GM12878 (cell line): ENCODE data around the gene PASK. TPM values are rescaled to one million over a fixed set of nuclear protein-coding genes. Genes with fewer than 3 reads are reported as not detected.

Source experiments
- ATAC-seq: fragments of 200-7000 bp; cut with Tn5 transposase; 3 replicates; pipeline ENCODE4 v1.9.1; 2020; ENCODE audit warnings: mild to moderate bottlenecking, moderate library complexity
- BruUV-seq: library from RNA; stranded (reverse); fragments of 400-500 nt; replicated peaks from 2 replicates; lab custom pipeline; 2021; lab: Mats Ljungman, UMichigan
- CTCF ChIA-PET: fragments of 300-600 bp; sonication (Branson Sonifier 250); formaldehyde crosslinking; extraction: SDS; loops from one replicate; lab custom pipeline; 2021; ENCODE audit warnings: inconsistent platforms; lab: Yijun Ruan, JAX
- POLR2A ChIA-PET: fragments of 350-600 bp; formaldehyde crosslinking; extraction: SDS; loops from one replicate; lab custom pipeline; 2021; ENCODE audit warnings: inconsistent platforms; lab: Charles Lee
- RAD21 ChIA-PET: fragments of 300-600 bp; sonication (Branson Sonifier 250); formaldehyde crosslinking; loops from one replicate; lab custom pipeline; 2023; ENCODE audit warnings: antibody characterized with exemption; ENCODE audit not compliant: unreplicated experiment; lab: Charles Lee
- SMC1A ChIA-PET: fragments of 300-600 bp; sonication (Branson Sonifier 250); formaldehyde crosslinking; loops from one replicate; lab custom pipeline; 2023; ENCODE audit not compliant: unreplicated experiment, uncharacterized antibody; lab: Charles Lee
- DNase-seq: peaks from one replicate; pipeline ENCODE4 v3.0.0-alpha.2; 2011; ENCODE audit warnings: low read depth, low spot score
- FAIRE-seq: peaks from 3 replicates; lab custom pipeline; 2011; peaks lifted over from hg19 to GRCh38; lab: Jason Lieb, UNC
- H2AFZ ChIP-seq: 2 replicates; pipeline ENCODE4 v1.6.0; 2011; ENCODE audit warnings: low read depth, low read length, control low read depth; ENCODE audit not compliant: control insufficient read depth
- H3K27ac ChIP-seq: 2 replicates; pipeline ENCODE4 v1.5.1; 2011; ENCODE audit warnings: control low read depth; ENCODE audit not compliant: control insufficient read depth, insufficient read depth
- H3K27me3 ChIP-seq, 2 experiments: replicated peaks in 1 of 2; 2 replicates each; pipeline versions ENCODE4 v1.6.0 to v1.6.1; 2011; ENCODE audit warnings: low read length in 1 of 2; ENCODE audit not compliant: control insufficient read depth in 2 of 2, insufficient read depth in 2 of 2
- H3K36me3 ChIP-seq, 2 experiments: 2 replicates each; pipeline ENCODE4 v1.5.1; 2011; ENCODE audit warnings: low read length in 1 of 2; ENCODE audit not compliant: control insufficient read depth in 2 of 2, insufficient read depth in 2 of 2
- H3K4me1 ChIP-seq: 2 replicates; pipeline ENCODE4 v1.6.1; 2011; ENCODE audit warnings: mild to moderate bottlenecking, low read length, moderate library complexity, mixed read lengths; ENCODE audit not compliant: control insufficient read depth, insufficient read depth
- H3K4me2 ChIP-seq: 2 replicates; pipeline ENCODE4 v1.6.0; 2011; ENCODE audit warnings: control low read depth; ENCODE audit not compliant: control insufficient read depth, insufficient read depth
- H3K4me3 ChIP-seq: fragments of 200-600 bp; sonication (generic); 2 replicates; pipeline ENCODE4 v1.5.1; 2016
- H3K79me2 ChIP-seq: 2 replicates; pipeline ENCODE4 v1.6.0; 2011; ENCODE audit warnings: low read length; ENCODE audit not compliant: control insufficient read depth, insufficient read depth
- H3K9ac ChIP-seq: 2 replicates; pipeline ENCODE4 v1.8.0; 2011; ENCODE audit warnings: low read length, control low read depth, mixed read lengths; ENCODE audit not compliant: control insufficient read depth, insufficient read depth
- H3K9me3 ChIP-seq: replicated peaks from 3 replicates; pipeline ENCODE4 v1.5.1; 2011; ENCODE audit warnings: mild to moderate bottlenecking, low read length; ENCODE audit not compliant: control insufficient read depth, insufficient read depth
- H4K20me1 ChIP-seq: 2 replicates; pipeline ENCODE4 v1.6.0; 2011; ENCODE audit not compliant: control insufficient read depth, insufficient read depth
- CREM ChIP-seq: IDR thresholded peaks from 2 replicates; pipeline ENCODE4 v1.6.1; 2014; ENCODE audit warnings: antibody characterized with exemption, low read depth
- ESRRA ChIP-seq: IDR thresholded peaks from 2 replicates; pipeline ENCODE4 v1.6.1; 2012; ENCODE audit warnings: mild to moderate bottlenecking, low read length, improper control_type of control experiment
- GABPA ChIP-seq: IDR thresholded peaks from 2 replicates; pipeline ENCODE4 v1.6.1; 2014; ENCODE audit warnings: antibody characterized with exemption, low read depth, mild to moderate bottlenecking, inconsistent platforms
- HSF1 ChIP-seq: fragments of 150-350 bp; IDR thresholded peaks from 2 replicates; pipeline ENCODE4 v1.6.1; 2014; ENCODE audit warnings: mild to moderate bottlenecking, low read depth, low read length
- USF1 ChIP-seq: IDR thresholded peaks from 2 replicates; pipeline ENCODE4 v1.6.1; 2011; ENCODE audit warnings: borderline replicate concordance, low read depth, mild to moderate bottlenecking, moderate library complexity, mixed read lengths, low read length; ENCODE audit not compliant: insufficient read depth; ENCODE audit errors: extremely low read length
- USF2 ChIP-seq: IDR thresholded peaks from 2 replicates; pipeline ENCODE4 v1.6.1; 2011; ENCODE audit warnings: low read depth, low read length, improper control_type of control experiment, borderline replicate concordance
- YY1 ChIP-seq: IDR thresholded peaks from 2 replicates; pipeline ENCODE4 v1.6.1; 2011; ENCODE audit warnings: low read depth, mild to moderate bottlenecking, low read length
- ZNF274 ChIP-seq: IDR thresholded peaks from one replicate; pipeline ENCODE4 v1.8.0; 2011; ENCODE audit not compliant: insufficient read length, insufficient read depth
- WGBS: methylation state at CpG from one replicate; pipeline ENCODE4 v1.1.6; 2016; ENCODE audit warnings: low lambda C conversion rate; ENCODE audit not compliant: insufficient replicate concordance, insufficient coverage; ENCODE audit errors: missing lambda C conversion rate; 5-methylcytosine and 5-hydroxymethylcytosine counted together
- in situ Hi-C: fragments of 300-500 bp; cut with MboI; formaldehyde crosslinking; loops from 9 replicates; pipeline ENCODE4 v1.14.3; 2018; ENCODE audit warnings: mixed read lengths
- intact Hi-C: fragments of 100-400 bp; cut with micrococcal nuclease; formaldehyde crosslinking; loops from one replicate; pipeline ENCODE4 v1.14.2; 2022; ENCODE audit not compliant: unreplicated experiment
- polyA plus RNA-seq, 11 experiments: library from polyadenylated mRNA; depleted of rRNA in 4 of 11; unstranded in 6 of 11; stranded (reverse) in 5 of 11; fragments of >200 nt; fragmentation: Nextera tagmentation in 4 of 11; fragmentation: Illumina TruSeq in 1 of 11; extraction: Ambion mirVana in 4 of 11; extraction: Trizol in 1 of 11; gene quantifications; 1 replicate in 1 of 11; 2 replicates in 10 of 11; pipeline versions ENCODE4 v1.2.1 to v1.2.3, GENCODE V29; 2011 to 2016; ENCODE audit warnings: inconsistent platforms in 2 of 11, missing spikeins in 2 of 11, low read depth in 1 of 11
- total RNA-seq, 4 experiments: library from RNA; depleted of rRNA in 3 of 4; stranded (reverse); fragments of >200 nt in 3 of 4; fragmentation: Illumina TruSeq in 1 of 4; extraction: Trizol in 1 of 4; gene quantifications; 2 replicates each; pipeline versions ENCODE4 v1.2.1 to v1.2.3, GENCODE V29; 2013 to 2021
- TF ChIP-seq, protein P1 (sequence below), 3 experiments: IDR thresholded peaks in 2 of 3; conservative IDR thresholded peaks in 1 of 3; 2 replicates each; pipeline ENCODE4 v1.5.1; 2011; ENCODE audit warnings: low read depth in 3 of 3, low read length in 3 of 3, mild to moderate bottlenecking in 3 of 3, control low read depth in 2 of 3, moderate library complexity in 2 of 3, inconsistent platforms in 1 of 3, mixed read lengths in 1 of 3; ENCODE audit not compliant: control insufficient read depth in 2 of 3, insufficient read depth in 1 of 3; ENCODE audit errors: extremely low read depth in 1 of 3
- TF ChIP-seq, protein P2 (sequence below): fragments of 450-650 bp; IDR thresholded peaks from 2 replicates; pipeline ENCODE4 v1.6.1; 2018; ENCODE audit warnings: mild to moderate bottlenecking, low read depth, moderate library complexity; ENCODE audit not compliant: partially characterized antibody
- TF ChIP-seq, protein P3 (sequence below): fragments of 450-650 bp; IDR thresholded peaks from 2 replicates; pipeline ENCODE4 v1.6.1; 2017; ENCODE audit warnings: mild to moderate bottlenecking

Gene PASK
- total and polyA plus RNA-seq, 10 of the 15 experiments (the other 5 are each of a cell fraction or from before 2014, with no cell fraction given): 9.6 to 62.2 (median 28.5) TPM

- Histone ChIP-seq H3K36me3 (peaks cover 0 to 3% of the 10 kb centered on the region in 2 experiments; a peak in 1 of 4 replicates), H3K9me3 (no peaks in the 10 kb centered on the region), H3K4me3 (no peak overlapping the region), H3K79me2 (no peaks in the 10 kb centered on the region), H3K27ac (no peak overlapping the region), H3K4me2 (no peak overlapping the region), H3K9ac (no peak overlapping the region), H3K27me3 (no peaks in the 10 kb centered on the region), H2AFZ (no peak overlapping the region), H3K4me1 (no peaks in the 10 kb centered on the region), H4K20me1 (no peaks in the 10 kb centered on the region)
- intact Hi-C loops: loop anchor here (5.0 kb wide), 2 partner anchors 142 to 223 kb away; no protein-coding TSS in a partner anchor
- ChIA-PET SMC1A (no interaction called here), RAD21 (no interaction called here), CTCF (no interaction called here), POLR2A (no interaction called here)
- FAIRE-seq (no peak), DNase-seq (no peak), ATAC-seq (no peak)
- BruUV-seq: no TSS peak
- WGBS: 94% methylated on average over 16 of the region's 16 CpGs
- in situ Hi-C loops: loop anchor here (5.0 kb wide), 1 partner anchor 142 kb away; no protein-coding TSS in a partner anchor
- no peak for TF ChIP-seq GABPA
- no peak for TF ChIP-seq CREM
- no peak for TF ChIP-seq YY1
- TF ChIP-seq, protein P1, sequence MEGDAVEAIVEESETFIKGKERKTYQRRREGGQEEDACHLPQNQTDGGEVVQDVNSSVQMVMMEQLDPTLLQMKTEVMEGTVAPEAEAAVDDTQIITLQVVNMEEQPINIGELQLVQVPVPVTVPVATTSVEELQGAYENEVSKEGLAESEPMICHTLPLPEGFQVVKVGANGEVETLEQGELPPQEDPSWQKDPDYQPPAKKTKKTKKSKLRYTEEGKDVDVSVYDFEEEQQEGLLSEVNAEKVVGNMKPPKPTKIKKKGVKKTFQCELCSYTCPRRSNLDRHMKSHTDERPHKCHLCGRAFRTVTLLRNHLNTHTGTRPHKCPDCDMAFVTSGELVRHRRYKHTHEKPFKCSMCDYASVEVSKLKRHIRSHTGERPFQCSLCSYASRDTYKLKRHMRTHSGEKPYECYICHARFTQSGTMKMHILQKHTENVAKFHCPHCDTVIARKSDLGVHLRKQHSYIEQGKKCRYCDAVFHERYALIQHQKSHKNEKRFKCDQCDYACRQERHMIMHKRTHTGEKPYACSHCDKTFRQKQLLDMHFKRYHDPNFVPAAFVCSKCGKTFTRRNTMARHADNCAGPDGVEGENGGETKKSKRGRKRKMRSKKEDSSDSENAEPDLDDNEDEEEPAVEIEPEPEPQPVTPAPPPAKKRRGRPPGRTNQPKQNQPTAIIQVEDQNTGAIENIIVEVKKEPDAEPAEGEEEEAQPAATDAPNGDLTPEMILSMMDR (IDR thresholded peaks at IDR 0.05 in 2 of 3, conservative IDR thresholded peaks at IDR 0.05 in 1 of 3; ENCODE audit: control insufficient read depth in 2 of 3, extremely low read depth in 1 of 3, insufficient read depth in 1 of 3, low read depth in 3 of 3, low read length in 3 of 3): no peak
- TF ChIP-seq, protein P2, sequence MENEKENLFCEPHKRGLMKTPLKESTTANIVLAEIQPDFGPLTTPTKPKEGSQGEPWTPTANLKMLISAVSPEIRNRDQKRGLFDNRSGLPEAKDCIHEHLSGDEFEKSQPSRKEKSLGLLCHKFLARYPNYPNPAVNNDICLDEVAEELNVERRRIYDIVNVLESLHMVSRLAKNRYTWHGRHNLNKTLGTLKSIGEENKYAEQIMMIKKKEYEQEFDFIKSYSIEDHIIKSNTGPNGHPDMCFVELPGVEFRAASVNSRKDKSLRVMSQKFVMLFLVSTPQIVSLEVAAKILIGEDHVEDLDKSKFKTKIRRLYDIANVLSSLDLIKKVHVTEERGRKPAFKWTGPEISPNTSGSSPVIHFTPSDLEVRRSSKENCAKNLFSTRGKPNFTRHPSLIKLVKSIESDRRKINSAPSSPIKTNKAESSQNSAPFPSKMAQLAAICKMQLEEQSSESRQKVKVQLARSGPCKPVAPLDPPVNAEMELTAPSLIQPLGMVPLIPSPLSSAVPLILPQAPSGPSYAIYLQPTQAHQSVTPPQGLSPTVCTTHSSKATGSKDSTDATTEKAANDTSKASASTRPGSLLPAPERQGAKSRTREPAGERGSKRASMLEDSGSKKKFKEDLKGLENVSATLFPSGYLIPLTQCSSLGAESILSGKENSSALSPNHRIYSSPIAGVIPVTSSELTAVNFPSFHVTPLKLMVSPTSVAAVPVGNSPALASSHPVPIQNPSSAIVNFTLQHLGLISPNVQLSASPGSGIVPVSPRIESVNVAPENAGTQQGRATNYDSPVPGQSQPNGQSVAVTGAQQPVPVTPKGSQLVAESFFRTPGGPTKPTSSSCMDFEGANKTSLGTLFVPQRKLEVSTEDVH: no peak
- no peak for TF ChIP-seq ESRRA
- no peak for TF ChIP-seq USF1
- no peak for TF ChIP-seq ZNF274
- TF ChIP-seq, protein P3, sequence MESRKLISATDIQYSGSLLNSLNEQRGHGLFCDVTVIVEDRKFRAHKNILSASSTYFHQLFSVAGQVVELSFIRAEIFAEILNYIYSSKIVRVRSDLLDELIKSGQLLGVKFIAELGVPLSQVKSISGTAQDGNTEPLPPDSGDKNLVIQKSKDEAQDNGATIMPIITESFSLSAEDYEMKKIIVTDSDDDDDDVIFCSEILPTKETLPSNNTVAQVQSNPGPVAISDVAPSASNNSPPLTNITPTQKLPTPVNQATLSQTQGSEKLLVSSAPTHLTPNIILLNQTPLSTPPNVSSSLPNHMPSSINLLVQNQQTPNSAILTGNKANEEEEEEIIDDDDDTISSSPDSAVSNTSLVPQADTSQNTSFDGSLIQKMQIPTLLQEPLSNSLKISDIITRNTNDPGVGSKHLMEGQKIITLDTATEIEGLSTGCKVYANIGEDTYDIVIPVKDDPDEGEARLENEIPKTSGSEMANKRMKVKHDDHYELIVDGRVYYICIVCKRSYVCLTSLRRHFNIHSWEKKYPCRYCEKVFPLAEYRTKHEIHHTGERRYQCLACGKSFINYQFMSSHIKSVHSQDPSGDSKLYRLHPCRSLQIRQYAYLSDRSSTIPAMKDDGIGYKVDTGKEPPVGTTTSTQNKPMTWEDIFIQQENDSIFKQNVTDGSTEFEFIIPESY: no peak
- no peak for TF ChIP-seq USF2
- TF ChIP-seq HSF1: no peak
These were observed 74.3 kb downstream of the PASK start for GRCh38 chr2:241074901-241075540.
